ENCODE measurements around the gene EHF.

EHF gene

DNA sequence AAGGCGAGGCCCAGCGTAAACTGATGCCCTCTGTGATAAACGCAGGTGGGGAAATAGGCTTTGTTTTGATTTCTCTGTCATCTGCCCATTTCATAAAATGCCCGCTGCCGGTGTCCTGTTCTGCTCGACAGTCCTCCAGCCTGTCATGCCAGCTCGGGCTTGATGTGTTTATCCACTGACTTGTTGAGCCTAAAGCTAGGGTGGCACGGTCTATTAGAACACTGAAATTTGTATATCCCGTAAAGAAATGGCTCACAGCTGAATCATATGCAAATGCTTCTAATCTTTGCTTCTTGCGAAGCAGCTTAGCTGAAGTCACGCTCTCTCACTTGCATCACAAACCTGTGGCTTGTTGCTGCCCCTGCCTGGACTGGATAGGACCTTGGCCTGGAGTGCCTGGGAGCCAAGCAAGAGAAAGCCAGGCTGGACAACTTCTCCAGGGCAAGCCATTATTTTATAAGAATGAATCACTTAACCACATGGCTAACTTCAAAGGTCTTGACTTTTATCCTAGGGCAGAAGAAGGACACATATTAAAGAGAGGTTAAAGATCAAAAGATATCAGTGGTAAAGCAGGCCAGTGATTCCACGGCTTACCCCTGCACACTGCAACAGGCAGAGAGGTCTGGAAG is 33.1 kb downstream of the EHF start:
- POLR2A ChIA-PET (ENCODE audit: low non-redundant PET), result no interaction called here

DNA sequence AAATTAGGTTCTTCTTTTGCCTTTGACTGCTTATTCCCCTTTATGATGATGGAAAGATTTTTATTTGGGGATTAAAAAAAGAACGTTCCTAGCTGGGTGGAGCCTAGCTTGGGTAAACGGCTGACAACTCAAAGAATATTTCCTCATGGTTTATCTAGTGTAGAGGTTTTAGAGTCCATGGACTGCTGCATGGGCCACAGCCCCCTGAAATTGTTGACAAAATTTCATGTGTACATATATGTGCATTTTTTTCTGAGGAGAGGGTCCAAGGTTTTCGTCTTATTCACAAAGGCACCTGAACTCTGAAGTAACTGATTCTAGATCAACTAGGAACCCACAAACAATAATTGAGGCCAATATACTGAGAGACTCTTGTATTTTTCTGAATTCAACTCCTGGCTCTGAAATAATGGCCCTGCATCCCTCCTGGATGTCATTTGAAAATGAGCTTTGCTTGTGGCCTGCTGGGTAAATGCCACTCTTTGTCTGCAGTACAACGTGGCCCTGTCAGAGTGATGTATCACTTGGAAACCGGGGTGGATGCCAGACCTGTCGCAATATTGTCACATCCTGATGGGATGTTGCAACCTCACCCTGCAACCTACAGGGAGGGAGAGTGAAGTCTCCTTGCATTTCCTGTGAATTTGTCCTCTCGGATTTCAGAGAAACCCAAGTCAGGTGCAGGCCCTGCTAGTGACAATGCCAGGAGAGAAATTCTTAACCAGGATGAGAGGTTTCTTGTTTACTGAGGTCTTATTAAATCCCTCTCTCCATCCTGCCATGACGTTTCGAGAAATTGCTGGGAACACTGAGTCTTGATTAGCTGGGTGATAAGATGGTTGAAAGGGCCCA is 33.8 kb downstream of the EHF start:
- TF ChIP-seq, protein P1, sequence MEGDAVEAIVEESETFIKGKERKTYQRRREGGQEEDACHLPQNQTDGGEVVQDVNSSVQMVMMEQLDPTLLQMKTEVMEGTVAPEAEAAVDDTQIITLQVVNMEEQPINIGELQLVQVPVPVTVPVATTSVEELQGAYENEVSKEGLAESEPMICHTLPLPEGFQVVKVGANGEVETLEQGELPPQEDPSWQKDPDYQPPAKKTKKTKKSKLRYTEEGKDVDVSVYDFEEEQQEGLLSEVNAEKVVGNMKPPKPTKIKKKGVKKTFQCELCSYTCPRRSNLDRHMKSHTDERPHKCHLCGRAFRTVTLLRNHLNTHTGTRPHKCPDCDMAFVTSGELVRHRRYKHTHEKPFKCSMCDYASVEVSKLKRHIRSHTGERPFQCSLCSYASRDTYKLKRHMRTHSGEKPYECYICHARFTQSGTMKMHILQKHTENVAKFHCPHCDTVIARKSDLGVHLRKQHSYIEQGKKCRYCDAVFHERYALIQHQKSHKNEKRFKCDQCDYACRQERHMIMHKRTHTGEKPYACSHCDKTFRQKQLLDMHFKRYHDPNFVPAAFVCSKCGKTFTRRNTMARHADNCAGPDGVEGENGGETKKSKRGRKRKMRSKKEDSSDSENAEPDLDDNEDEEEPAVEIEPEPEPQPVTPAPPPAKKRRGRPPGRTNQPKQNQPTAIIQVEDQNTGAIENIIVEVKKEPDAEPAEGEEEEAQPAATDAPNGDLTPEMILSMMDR (conservative IDR thresholded peaks at IDR 0.05; ENCODE audit: low read depth), result no peak
- POLR2A ChIA-PET (ENCODE audit: low non-redundant PET), result no interaction called here
- CTCF ChIA-PET, result interaction anchor here (1.6 kb wide), 1 partner anchor 68 kb away, joined by 12 read pairs; no protein-coding TSS in a partner anchor
- peak overlapping the region; percentile 90 for H3K27ac ChIP-seq
- DNase-seq (ENCODE audit: low spot score), result no peak

More for the DNA sequence above, 33.1 kb downstream of the EHF start:
- CTCF ChIA-PET, result interaction anchor here (1.6 kb wide), 1 partner anchor 67 kb away, joined by 12 read pairs; no protein-coding TSS in a partner anchor
- TF ChIP-seq, protein P1 (conservative IDR thresholded peaks at IDR 0.05; ENCODE audit: low read depth), result peak; percentile 5; the same call in 1 of the 2 replicates
- peak overlapping the region; percentile 90 for H3K27ac ChIP-seq
- peak; percentile 76 for DNase-seq (ENCODE audit: low spot score)

DNA sequence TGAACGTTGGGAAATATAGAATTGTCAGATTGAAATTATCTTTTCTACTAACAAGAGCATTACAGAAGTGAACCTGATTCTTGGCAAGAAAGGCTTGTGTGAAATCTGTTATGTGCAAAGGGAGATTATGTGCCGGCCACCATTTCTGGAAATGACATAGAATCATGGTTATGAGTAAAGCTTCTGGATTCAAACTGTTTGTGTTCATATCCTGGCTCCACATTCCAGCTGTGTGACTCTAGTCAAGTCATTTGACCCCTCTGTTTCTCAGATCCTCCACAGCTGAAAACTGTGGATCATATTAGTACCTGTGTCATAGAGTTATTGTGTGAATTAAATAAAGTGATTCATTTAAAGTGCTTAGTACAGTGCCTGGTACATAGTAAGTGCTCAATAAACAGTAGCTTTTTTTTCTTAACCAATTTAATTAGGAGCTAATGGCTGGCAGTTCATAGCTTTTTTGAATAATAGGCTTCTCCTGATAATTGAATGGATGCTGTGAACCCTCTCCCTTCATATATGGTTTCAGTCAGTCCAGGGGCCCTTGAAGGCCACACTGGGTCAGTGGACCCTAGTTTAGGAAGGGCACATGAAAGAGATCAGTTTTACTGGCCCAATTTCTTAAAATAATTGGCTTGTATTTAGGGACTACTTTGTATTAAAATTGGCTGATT is 34.6 kb downstream of the EHF start:
- H3K27ac ChIP-seq, result peak overlapping the region; percentile 90
- TF ChIP-seq, protein P1 (conservative IDR thresholded peaks at IDR 0.05; ENCODE audit: low read depth), result no peak
- POLR2A ChIA-PET (ENCODE audit: low non-redundant PET), result no interaction called here
- DNase-seq (ENCODE audit: low spot score), result no peak
- CTCF ChIA-PET, result interaction anchor here (0.5 kb wide), 1 partner anchor 18 kb away, joined by 3 read pairs; no protein-coding TSS in a partner anchor

DNA sequence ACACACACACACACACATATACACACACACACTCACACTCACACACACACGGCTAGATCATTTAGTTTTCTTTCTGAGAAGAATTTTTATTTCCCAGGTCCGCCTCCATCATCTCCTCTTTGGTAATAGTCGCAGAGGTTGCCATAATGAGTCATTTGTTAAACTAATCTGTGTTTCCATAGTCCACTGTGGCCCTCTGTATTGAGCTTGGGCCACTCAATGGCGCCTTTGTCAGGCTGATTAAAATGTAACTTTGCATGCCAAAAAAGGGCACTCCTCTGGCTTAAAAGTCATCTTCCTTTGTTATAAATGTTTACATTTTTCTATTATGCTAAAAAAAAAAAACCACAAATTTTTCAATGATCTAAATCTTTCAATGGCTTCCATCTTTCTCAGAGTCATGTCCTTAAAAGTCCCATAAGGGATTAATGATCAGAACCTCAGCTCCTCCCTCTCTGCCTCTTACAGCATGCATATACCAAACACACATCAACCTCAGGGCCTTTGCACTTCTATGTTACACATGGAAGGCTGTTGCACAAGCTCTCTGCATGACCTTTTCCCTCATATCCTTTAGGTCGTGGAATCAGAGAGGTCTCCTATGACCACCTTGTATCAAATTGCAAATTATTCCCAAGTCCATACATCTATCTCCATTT is 35.3 kb downstream of the EHF start:
- no peak overlapping the region for H3K27ac ChIP-seq
- TF ChIP-seq, protein P1 (conservative IDR thresholded peaks at IDR 0.05; ENCODE audit: low read depth), result no peak
- POLR2A ChIA-PET (ENCODE audit: low non-redundant PET), result no interaction called here
- no peak for DNase-seq (ENCODE audit: low spot score)
- CTCF ChIA-PET, result interaction anchor here (0.5 kb wide), 1 partner anchor 17 kb away, joined by 3 read pairs; no protein-coding TSS in a partner anchor

DNA sequence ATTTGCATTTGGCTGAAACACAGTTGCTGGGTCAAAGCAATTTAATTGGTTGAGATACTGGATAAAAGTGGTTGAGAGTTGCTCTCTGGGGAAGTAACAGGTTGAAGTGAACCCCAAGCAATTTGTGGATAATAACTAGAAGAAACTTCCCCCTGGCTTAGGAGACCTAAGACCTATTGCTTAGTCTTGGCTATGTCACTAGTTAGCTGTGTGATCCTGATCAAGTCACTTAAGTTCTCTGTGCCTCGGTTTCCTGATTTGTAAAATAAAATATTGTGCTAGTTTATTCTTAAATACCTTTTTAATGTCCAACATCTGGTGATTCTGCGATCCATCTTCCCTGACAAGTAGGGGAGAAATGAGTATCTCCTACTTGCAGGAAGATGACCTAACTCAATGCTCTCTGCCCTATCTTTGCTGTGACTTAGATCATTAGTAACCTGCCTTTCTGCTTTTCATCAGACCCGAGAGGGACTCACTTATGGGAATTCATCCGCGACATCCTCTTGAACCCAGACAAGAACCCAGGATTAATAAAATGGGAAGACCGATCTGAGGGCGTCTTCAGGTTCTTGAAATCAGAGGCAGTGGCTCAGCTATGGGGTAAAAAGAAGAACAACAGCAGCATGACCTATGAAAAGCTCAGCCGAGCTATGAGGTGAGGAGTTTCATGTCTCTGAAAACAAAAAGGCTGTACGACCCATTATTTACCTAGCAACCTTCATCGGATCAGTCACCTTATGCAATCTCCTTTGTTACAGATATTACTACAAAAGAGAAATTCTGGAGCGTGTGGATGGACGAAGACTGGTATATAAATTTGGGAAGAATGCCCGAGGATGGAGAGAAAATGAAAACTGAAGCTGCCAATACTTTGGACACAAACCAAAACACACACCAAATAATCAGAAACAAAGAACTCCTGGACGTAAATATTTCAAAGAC is 37.5 kb downstream of the EHF start:
- no peak overlapping the region for H3K27ac ChIP-seq
- TF ChIP-seq, protein P1 (conservative IDR thresholded peaks at IDR 0.05; ENCODE audit: low read depth), result no peak
- no peak for DNase-seq (ENCODE audit: low spot score)
- ChIA-PET POLR2A (ENCODE audit: low non-redundant PET) (no interaction called here), CTCF (no interaction called here)
